Activated CD4-positive, alpha-beta T cell treated with anti-CD3 and anti-CD28 coated beads, Interleukin-2, amount 50 U/mL, for 24 hours (primary cell): Measurements from ENCODE around the gene MEGF11.
"Not testable (repeated sequence)": the region's sequence is repeated elsewhere in the genome, so short reads cannot be mapped to it uniquely, and the experiment has no call there.

ENCODE experiments used
- DNase-seq, 2 donors: peaks; one replicate each; pipeline ENCODE4 v3.0.0-alpha.2; 2020; ENCODE audit warnings: low read depth in 1 of 2, low spot score in 1 of 2

MEGF11 gene

GRCh38 chr15:65869126-65869953 is 384.2 kb downstream of the MEGF11 start, which contains the start of gene RAB11A:
Gene RAB11A (plus strand): TSS chr15:65869491. CDS start chr15:65869586, 95 bp downstream.
- DNase-seq: peak; percentile 92 to 98

- DNase-seq: no peak
These were observed 384.9 kb downstream of the MEGF11 start for GRCh38 chr15:65868546-65869125.

- DNase-seq: not testable (repeated sequence)
These were observed 385.6 kb downstream of the MEGF11 start for GRCh38 chr15:65867933-65868332.

GRCh38 chr15:65867244-65867643 is 386.3 kb downstream of the MEGF11 start:
- no peak for DNase-seq

- no peak for DNase-seq
These were observed 390.4 kb downstream of the MEGF11 start for GRCh38 chr15:65863106-65863505.

GRCh38 chr15:65862682-65863081 is 390.9 kb downstream of the MEGF11 start:
- peak; percentile 24 to 58 for DNase-seq

- DNase-seq: no peak
These were observed 395.7 kb downstream of the MEGF11 start for GRCh38 chr15:65857718-65858402.

GRCh38 chr15:65856821-65857455 is 396.6 kb downstream of the MEGF11 start:
- DNase-seq: peak; percentile 54 to 77

- DNase-seq: no peak
These were observed 401.6 kb downstream of the MEGF11 start for GRCh38 chr15:65851981-65852380.

- DNase-seq: no peak
These were observed 405.6 kb downstream of the MEGF11 start for GRCh38 chr15:65847989-65848388.

- no peak for DNase-seq
These were observed 407.6 kb downstream of the MEGF11 start for GRCh38 chr15:65845826-65846519.
